NCI-H2196 (cell line): Measurements from ENCODE around the gene CDH16.
A peak's percentile ranks its signal among the peaks of the same experiment; 100 is the strongest.

Source experiments
- DNase-seq: peaks from one replicate; lab custom pipeline; 2025; ENCODE audit not compliant: unreplicated experiment; lab: John Stamatoyannopoulos, UW

Gene CDH16

GRCh38 chr16:66911801-66912200, 6.9 kb downstream of the CDH16 start:
- no peak for DNase-seq

GRCh38 chr16:66911112-66911511, 7.6 kb downstream of the CDH16 start:
- DNase-seq = no peak

GRCh38 chr16:66910175-66910940, 8.3 kb downstream of the CDH16 start:
- DNase-seq = no peak

GRCh38 chr16:66908762-66909559, 9.7 kb downstream of the CDH16 start:
- no peak for DNase-seq

GRCh38 chr16:66908116-66908515, 10.6 kb downstream of the CDH16 start:
- no peak for DNase-seq

GRCh38 chr16:66906916-66907836, 11.5 kb downstream of the CDH16 start:
- DNase-seq = no peak

- DNase-seq = peak; percentile 35
Observed at GRCh38 chr16:66905633-66906539, 12.8 kb downstream of the CDH16 start.

- no peak for DNase-seq
Observed at GRCh38 chr16:66904846-66905632, 13.6 kb downstream of the CDH16 start.

GRCh38 chr16:66904428-66904845, 14.2 kb downstream of the CDH16 start:
- no peak for DNase-seq

GRCh38 chr16:66903544-66904427, 14.9 kb downstream of the CDH16 start:
- DNase-seq = no peak

- no peak for DNase-seq
Observed at GRCh38 chr16:66902648-66903543, 15.8 kb downstream of the CDH16 start.

- DNase-seq = no peak
Observed at GRCh38 chr16:66901626-66902025, 17.1 kb downstream of the CDH16 start.

GRCh38 chr16:66900721-66901441, 17.8 kb downstream of the CDH16 start:
- no peak for DNase-seq

GRCh38 chr16:66899945-66900710, 18.6 kb downstream of the CDH16 start:
- DNase-seq = peak; percentile 78

- peak; percentile 56 for DNase-seq
Observed at GRCh38 chr16:66899310-66899944, 19.3 kb downstream of the CDH16 start.

GRCh38 chr16:66898933-66899309, 19.8 kb downstream of the CDH16 start:
- no peak for DNase-seq
